GM12878 (cell line): Measurements from ENCODE around the gene LARP4B.

ENCODE experiments used
- CTCF ChIP-seq, 3 experiments: IDR thresholded peaks in 2 of 3; conservative IDR thresholded peaks in 1 of 3; 2 replicates each; pipeline ENCODE4 v1.5.1; 2011; ENCODE audit warnings: low read depth in 3 of 3, low read length in 3 of 3, mild to moderate bottlenecking in 3 of 3, control low read depth in 2 of 3, moderate library complexity in 2 of 3, inconsistent platforms in 1 of 3, mixed read lengths in 1 of 3; ENCODE audit not compliant: control insufficient read depth in 2 of 3, insufficient read depth in 1 of 3; ENCODE audit errors: extremely low read depth in 1 of 3
- ELK1 ChIP-seq: IDR thresholded peaks from 2 replicates; pipeline ENCODE4 v1.6.1; 2012; ENCODE audit warnings: low read depth, low read length, improper control_type of control experiment
- FOXM1 ChIP-seq: IDR thresholded peaks from 2 replicates; pipeline ENCODE4 v1.6.1; 2012; ENCODE audit warnings: low read depth, mild to moderate bottlenecking, inconsistent platforms, low read length, moderate library complexity
- NFIC ChIP-seq: IDR thresholded peaks from 2 replicates; pipeline ENCODE4 v1.6.1; 2012; ENCODE audit warnings: low read depth, mild to moderate bottlenecking, inconsistent platforms, low read length, moderate library complexity
- NRF1 ChIP-seq: conservative IDR thresholded peaks from 2 replicates; pipeline ENCODE4 v1.6.1; 2011; ENCODE audit warnings: mild to moderate bottlenecking, low read depth, low read length, improper control_type of control experiment
- POLR2A ChIP-seq: IDR thresholded peaks from 2 replicates; pipeline ENCODE4 v1.6.1; 2011; ENCODE audit warnings: low read depth, mild to moderate bottlenecking, low read length
- POLR2AphosphoS5 ChIP-seq: IDR thresholded peaks from 2 replicates; pipeline ENCODE4 v1.6.1; 2011; ENCODE audit warnings: mild to moderate bottlenecking, low read length, inconsistent platforms
- RAD21 ChIP-seq: IDR thresholded peaks from 2 replicates; pipeline ENCODE4 v1.6.1; 2011; ENCODE audit warnings: mild to moderate bottlenecking, low read depth, low read length, moderate library complexity; ENCODE audit not compliant: insufficient read depth
- ZBTB11 ChIP-seq: fragments of 450-650 bp; formaldehyde crosslinking; IDR thresholded peaks from 2 replicates; pipeline ENCODE4 v1.5.0; 2022; ENCODE audit warnings: mild to moderate bottlenecking, missing genetic modification characterization

- TF ChIP-seq ZBTB11 (CRISPR knock-in tag) = no peak
- TF ChIP-seq POLR2AphosphoS5 = no peak
- TF ChIP-seq CTCF (IDR thresholded peaks at IDR 0.05 in 2 of 3, conservative IDR thresholded peaks at IDR 0.05 in 1 of 3; ENCODE audit: control insufficient read depth in 2 of 3, extremely low read depth in 1 of 3, insufficient read depth in 1 of 3, low read depth in 3 of 3, low read length in 3 of 3) = no peak
- no peak for TF ChIP-seq NRF1
- TF ChIP-seq RAD21 = no peak
- no peak for TF ChIP-seq POLR2A
- no peak for TF ChIP-seq FOXM1
- TF ChIP-seq NFIC = no peak
- TF ChIP-seq ELK1 = no peak
These were observed 30.8 kb upstream of the LARP4B start for GRCh38 chr10:962342-962741.
